NCI-H82 (cell line): ENCODE measurements around the gene RPH3AL.
"Not testable (repeated sequence)": the region's sequence is repeated elsewhere in the genome, so short reads cannot be mapped to it uniquely, and the experiment has no call there.

Experiments used
- DNase-seq: peaks from one replicate; lab custom pipeline; 2025; lab: John Stamatoyannopoulos, UW

The RPH3AL gene

GRCh38 chr17:224576-224975, 128.0 kb downstream of the RPH3AL start:
- DNase-seq: not testable (repeated sequence)

- no peak for DNase-seq
Observed at GRCh38 chr17:223723-224471, 128.7 kb downstream of the RPH3AL start.

GRCh38 chr17:222172-222571, 130.4 kb downstream of the RPH3AL start:
- DNase-seq: no peak

- DNase-seq: no peak
Observed at GRCh38 chr17:219696-220095, 132.9 kb downstream of the RPH3AL start.

- no peak for DNase-seq
Observed at GRCh38 chr17:218432-219110, 134.0 kb downstream of the RPH3AL start.

GRCh38 chr17:216625-217024, 136.0 kb downstream of the RPH3AL start:
- no peak for DNase-seq

GRCh38 chr17:215563-216478, 136.8 kb downstream of the RPH3AL start:
- not testable (repeated sequence) for DNase-seq

- no peak for DNase-seq
Observed at GRCh38 chr17:214881-215331, 137.7 kb downstream of the RPH3AL start.

GRCh38 chr17:213286-214105, 139.1 kb downstream of the RPH3AL start:
- no peak for DNase-seq

- DNase-seq: no peak
Observed at GRCh38 chr17:210402-210801, 142.2 kb downstream of the RPH3AL start.

GRCh38 chr17:208429-208828, 144.2 kb downstream of the RPH3AL start:
- DNase-seq: no peak

GRCh38 chr17:207775-208174, 144.8 kb downstream of the RPH3AL start:
- no peak for DNase-seq

- peak; percentile 73 for DNase-seq
Observed at GRCh38 chr17:206941-207560, 145.6 kb downstream of the RPH3AL start.

- not testable (repeated sequence) for DNase-seq
Observed at GRCh38 chr17:206484-206883, 146.1 kb downstream of the RPH3AL start.

- peak; percentile 54 for DNase-seq
Observed at GRCh38 chr17:205817-206216, 146.8 kb downstream of the RPH3AL start.

- no peak for DNase-seq
Observed at GRCh38 chr17:205148-205669, 147.4 kb downstream of the RPH3AL start.

- DNase-seq: no peak
Observed at GRCh38 chr17:204427-205147, 148.0 kb downstream of the RPH3AL start.

GRCh38 chr17:202501-202951, 150.1 kb downstream of the RPH3AL start:
- DNase-seq: no peak

- not testable (repeated sequence) for DNase-seq
Observed at GRCh38 chr17:201736-202135, 150.9 kb downstream of the RPH3AL start.

GRCh38 chr17:201257-201656, 151.3 kb downstream of the RPH3AL start:
- not testable (repeated sequence) for DNase-seq
